Upper lobe of left lung (tissue), 6 donors: ENCODE measurements around the gene FAM43A. TPM values are rescaled to one million over a fixed set of nuclear protein-coding genes. Genes with fewer than 3 reads are reported as not detected.

Experiments used
- ATAC-seq, 2 donors: fragments of 200-7000 bp; cut with Tn5 transposase; one replicate each; pipeline ENCODE4 v1.9.1; 2022; ENCODE audit warnings: mild to moderate bottlenecking in 2 of 2, moderate library complexity in 2 of 2; ENCODE audit not compliant: low FRiP score in 2 of 2
- DNase-seq, 2 donors: peaks; one replicate each; pipeline ENCODE4 v3.0.0-alpha.2; 2019 to 2020
- H3K27ac ChIP-seq, 4 donors: fragments of 200-600 bp; sonication (generic); one replicate each; pipeline ENCODE4 v1.5.1; 2016 to 2019
- H3K27me3 ChIP-seq, 4 donors: fragments of 200-600 bp; sonication (generic); one replicate each; pipeline ENCODE4 v1.5.1; 2017 to 2019
- H3K36me3 ChIP-seq, 4 donors: fragments of 200-600 bp; sonication (generic); one replicate each; pipeline ENCODE4 v1.5.1; 2016 to 2019
- H3K4me1 ChIP-seq, 4 donors: fragments of 200-600 bp; sonication (generic); one replicate each; pipeline ENCODE4 v1.5.1; 2018 to 2019
- H3K4me3 ChIP-seq, 4 donors: fragments of 200-600 bp; sonication (generic); one replicate each; pipeline ENCODE4 v1.5.1; 2017 to 2019; ENCODE audit warnings: mild to moderate bottlenecking in 2 of 4, moderate library complexity in 1 of 4
- H3K9me3 ChIP-seq, 4 donors: fragments of 200-600 bp; sonication (generic); one replicate each; pipeline ENCODE4 v1.5.1; 2018 to 2019
- CTCF ChIP-seq, 6 experiments: fragments of 450-650 bp in 4 of 6; fragments of 200-600 bp in 2 of 6; sonication (generic) in 2 of 6; IDR thresholded peaks; one replicate each; pipeline ENCODE4 v1.5.1; 2016 to 2019; ENCODE audit warnings: antibody characterized with exemption in 6 of 6
- EP300 ChIP-seq, 4 donors: sonication (generic); formaldehyde crosslinking; IDR thresholded peaks; one replicate each; pipeline ENCODE4 v1.5.1; 2017; ENCODE audit warnings: antibody characterized with exemption in 4 of 4, control low read depth in 2 of 4
- POLR2A ChIP-seq, 4 donors: fragments of 450-650 bp; IDR thresholded peaks; one replicate each; pipeline ENCODE4 v1.5.1; 2016 to 2017; ENCODE audit warnings: antibody characterized with exemption in 4 of 4, mild to moderate bottlenecking in 2 of 4
- POLR2AphosphoS5 ChIP-seq, 2 donors: sonication (generic); formaldehyde crosslinking; IDR thresholded peaks; one replicate each; pipeline ENCODE4 v1.5.1; 2017; ENCODE audit warnings: antibody characterized with exemption in 2 of 2
- WGBS, 2 donors: methylation state at CpG; one replicate each; pipeline ENCODE4 v1.1.5; 2017 to 2018; 5-methylcytosine and 5-hydroxymethylcytosine counted together
- total RNA-seq, 6 donors: library from RNA; depleted of rRNA in 4 of 6; stranded (reverse); fragments of >200 nt in 4 of 6; gene quantifications; one replicate each; pipeline versions ENCODE4 v1.1.0 to v1.2.1, GENCODE V29; 2016 to 2021
- donor health status: DM: no; HTN: no; CAD: no; lungs with moderate emphysema.
- donor health status: DM: no; HTN: yes; CAD: no; lungs with severe emphysema.

Gene FAM43A
- total RNA-seq, 6 donors from 2014 or later, result 7.6 to 32.3 (median 14.4) TPM

GRCh38 chr3:194690501-194691372, 5.1 kb downstream of the FAM43A start:
- H3K27ac ChIP-seq, result peak overlapping the region in 1 of 4 donors; percentile 48
- no peaks in the 10 kb centered on the region for H3K27me3 ChIP-seq
- TF ChIP-seq POLR2AphosphoS5 (IDR thresholded peaks at IDR 0.05) (no peak), POLR2A (IDR thresholded peaks at IDR 0.05) (no peak), EP300 (IDR thresholded peaks at IDR 0.05) (no peak), CTCF (IDR thresholded peaks at IDR 0.05) (no peak)
- no peak overlapping the region for H3K4me3 ChIP-seq
- H3K36me3 ChIP-seq, result no peaks in the 10 kb centered on the region
- H3K9me3 ChIP-seq, result no peaks in the 10 kb centered on the region
- DNase-seq, result no peak
- peaks cover 31 to 49% (median 45%) of the 10 kb centered on the region in 4 donors for H3K4me1 ChIP-seq
- ATAC-seq, result no peak
- 67 to 72% methylated on average over 8 of the region's 8 CpGs for WGBS, 2 donors

DNA sequence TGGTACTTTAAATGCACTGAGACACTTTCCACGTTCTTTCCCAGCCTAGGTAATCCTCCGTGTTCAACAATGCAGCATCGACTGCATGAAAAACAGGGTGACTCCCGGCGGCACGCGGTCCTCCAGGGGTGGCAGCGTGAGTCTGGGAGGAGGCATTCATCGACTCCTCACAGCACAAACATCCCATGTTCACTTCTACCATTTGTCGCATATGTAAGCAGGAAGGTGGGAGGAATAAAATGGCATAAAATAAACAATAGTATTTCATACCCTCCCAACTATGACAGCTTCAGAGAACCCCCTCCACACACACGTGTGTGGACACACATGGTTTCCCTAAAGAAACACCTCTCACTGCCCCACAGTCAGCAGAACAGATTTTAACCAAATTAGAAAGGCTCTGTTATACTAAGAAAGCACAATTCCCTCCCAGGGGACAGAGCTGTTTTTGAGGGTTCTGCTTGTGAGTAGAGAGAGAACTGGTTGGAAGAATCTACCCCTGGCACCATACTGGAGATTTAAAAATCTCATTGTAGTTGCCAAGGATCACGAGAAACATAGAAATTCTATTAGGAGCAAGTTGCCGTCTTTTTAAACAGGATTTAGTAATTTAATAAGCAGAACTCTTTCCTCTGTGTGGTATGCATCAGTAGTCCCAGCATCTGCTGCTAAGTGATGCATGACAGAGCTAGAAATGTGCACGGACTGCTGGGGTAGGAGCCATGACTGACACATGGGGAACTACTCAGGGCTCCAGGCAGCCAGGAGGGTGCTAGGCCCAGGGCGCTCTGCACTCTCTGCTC, 6.0 kb downstream of the FAM43A start:
- peak in 1 of 2 donors; percentile 56 for DNase-seq
- 52 to 61% methylated on average over 15 of the region's 15 CpGs for WGBS, 2 donors

DNA sequence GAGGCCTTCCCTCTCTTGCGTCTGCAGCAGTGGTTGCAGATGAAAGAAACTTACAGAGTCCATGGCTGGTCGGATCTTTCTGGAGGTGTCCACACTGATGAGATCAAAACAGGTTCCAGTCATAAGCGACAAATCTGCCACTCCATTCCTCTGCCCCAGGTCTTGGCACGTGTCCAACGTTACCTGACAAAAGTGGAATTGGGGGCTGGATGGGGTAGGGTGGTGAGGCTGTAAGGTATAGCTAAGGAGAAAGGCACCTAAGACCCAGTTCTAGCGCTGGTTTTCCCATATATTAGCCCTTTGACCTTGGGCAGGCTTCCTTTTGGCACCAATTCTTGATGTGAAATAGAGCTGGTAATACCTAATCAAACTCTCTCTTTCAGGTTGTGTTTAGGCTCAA, 11.0 kb downstream of the FAM43A start:
- no peak overlapping the region for H3K27ac ChIP-seq
- DNase-seq, result no peak
- WGBS, 2 donors, result 78 to 85% methylated on average over 6 of the region's 6 CpGs
- H3K27me3 ChIP-seq, result no peaks in the 10 kb centered on the region
- no peak overlapping the region for H3K4me3 ChIP-seq
- no peaks in the 10 kb centered on the region for H3K4me1 ChIP-seq
- peaks cover 0 to 5% (median 0%) of the 10 kb centered on the region in 4 donors for H3K9me3 ChIP-seq
- no peaks in the 10 kb centered on the region for H3K36me3 ChIP-seq
- no peak for TF ChIP-seq CTCF (IDR thresholded peaks at IDR 0.05)
- no peak for TF ChIP-seq POLR2A (IDR thresholded peaks at IDR 0.05)
- TF ChIP-seq EP300 (IDR thresholded peaks at IDR 0.05), result no peak
- TF ChIP-seq POLR2AphosphoS5 (IDR thresholded peaks at IDR 0.05), result no peak
- ATAC-seq, result no peak

More for the DNA sequence above, 6.0 kb downstream of the FAM43A start:
- no peaks in the 10 kb centered on the region for H3K36me3 ChIP-seq
- H3K9me3 ChIP-seq, result no peaks in the 10 kb centered on the region
- TF ChIP-seq CTCF (IDR thresholded peaks at IDR 0.05), result no peak
- TF ChIP-seq POLR2AphosphoS5 (IDR thresholded peaks at IDR 0.05), result no peak
- TF ChIP-seq EP300 (IDR thresholded peaks at IDR 0.05), result no peak
- no peak for TF ChIP-seq POLR2A (IDR thresholded peaks at IDR 0.05)
- H3K27me3 ChIP-seq, result no peaks in the 10 kb centered on the region
- no peak for ATAC-seq
- H3K4me3 ChIP-seq, result no peak overlapping the region
- H3K4me1 ChIP-seq, result peaks cover 31 to 40% (median 38%) of the 10 kb centered on the region in 4 donors
- peak overlapping the region in 1 of 4 donors; percentile 23 for H3K27ac ChIP-seq

GRCh38 chr3:194702545-194702944, 16.9 kb downstream of the FAM43A start:
- ATAC-seq (no peak), DNase-seq (no peak)
- peaks cover 0 to 5% (median 0%) of the 10 kb centered on the region in 4 donors for H3K9me3 ChIP-seq
- H3K36me3 ChIP-seq, result no peaks in the 10 kb centered on the region
- WGBS, 2 donors, result 79% methylated on average over 9 of the region's 9 CpGs
- TF ChIP-seq POLR2AphosphoS5 (IDR thresholded peaks at IDR 0.05) (no peak), CTCF (IDR thresholded peaks at IDR 0.05) (no peak), POLR2A (IDR thresholded peaks at IDR 0.05) (no peak), EP300 (IDR thresholded peaks at IDR 0.05) (no peak)
- no peak overlapping the region for H3K27ac ChIP-seq
- no peak overlapping the region for H3K4me3 ChIP-seq
- no peaks in the 10 kb centered on the region for H3K27me3 ChIP-seq
- no peaks in the 10 kb centered on the region for H3K4me1 ChIP-seq
